BLaER1 treated with 17β-estradiol and CSF1 and Interleukin-3, amounts not matched to agents 10 nM and 100 nM (cell line): ENCODE measurements around the gene FAM9C.
A peak's percentile ranks its signal among the peaks of the same experiment; 100 is the strongest.
"Not testable (repeated sequence)": the region's sequence is repeated elsewhere in the genome, so short reads cannot be mapped to it uniquely, and the experiment has no call there.

Experiments used
- H3K27ac ChIP-seq, 11 experiments: shearing (Covaris generic); formaldehyde crosslinking; 2 replicates each; pipeline ENCODE4 v1.8.1; 2022
- H3K27me3 ChIP-seq, 11 experiments: shearing (Covaris generic); formaldehyde crosslinking; 2 replicates each; pipeline ENCODE4 v1.8.1; 2022
- H3K36me3 ChIP-seq, 11 experiments: shearing (Covaris generic); formaldehyde crosslinking; 2 replicates each; pipeline ENCODE4 v1.8.1; 2022
- H3K4me1 ChIP-seq, 10 experiments: shearing (Covaris generic); formaldehyde crosslinking; 2 replicates each; pipeline ENCODE4 v1.8.1; 2022
- H3K4me2 ChIP-seq, 11 experiments: shearing (Covaris generic); formaldehyde crosslinking; 2 replicates each; pipeline ENCODE4 v1.8.1; 2022
- H3K4me3 ChIP-seq, 10 experiments: shearing (Covaris generic); formaldehyde crosslinking; 2 replicates each; pipeline ENCODE4 v1.8.1; 2022
- H3K9ac ChIP-seq, 11 experiments: shearing (Covaris generic); formaldehyde crosslinking; 2 replicates each; pipeline ENCODE4 v1.8.1; 2022
- H3K9me3 ChIP-seq, 11 experiments: shearing (Covaris generic); formaldehyde crosslinking; replicated peaks in 1 of 11; 2 replicates each; pipeline ENCODE4 v1.8.1; 2022
- H4K20me1 ChIP-seq, 11 experiments: shearing (Covaris generic); formaldehyde crosslinking; 2 replicates each; pipeline ENCODE4 v1.8.1; 2022
- Cebpa-rat ChIP-seq, 11 experiments: shearing (Covaris generic); IDR thresholded peaks; 2 replicates each; pipeline ENCODE4 v1.8.1; 2022

Gene FAM9C

GRCh38 chrX:13069771-13070416 is 25.5 kb upstream of the FAM9C start:
- peaks cover 28 to 67% (median 48%) of the 10 kb centered on the region in 11 experiments; a peak in 21 of 22 replicates for H3K9me3 ChIP-seq
- H4K20me1 ChIP-seq, result no peaks in the 10 kb centered on the region
- H3K4me1 ChIP-seq, result peaks cover 8 to 32% (median 11%) of the 10 kb centered on the region in 10 experiments
- no peaks in the 10 kb centered on the region for H3K36me3 ChIP-seq
- no peak overlapping the region for H3K9ac ChIP-seq
- H3K27ac ChIP-seq, result no peak overlapping the region
- H3K27me3 ChIP-seq, result no peaks in the 10 kb centered on the region
- TF ChIP-seq Cebpa-rat (IDR thresholded peaks at IDR 0.05), result no peak
- no peak overlapping the region for H3K4me3 ChIP-seq
- H3K4me2 ChIP-seq, result no peak overlapping the region

- H4K20me1 ChIP-seq, result no peaks in the 10 kb centered on the region
- H3K4me3 ChIP-seq, result no peak overlapping the region
- H3K4me2 ChIP-seq, result no peak overlapping the region
- peaks cover 31 to 77% (median 55%) of the 10 kb centered on the region in 11 experiments for H3K9me3 ChIP-seq
- H3K27me3 ChIP-seq, result no peaks in the 10 kb centered on the region
- no peak overlapping the region for H3K9ac ChIP-seq
- peaks cover 0 to 29% (median 6%) of the 10 kb centered on the region in 10 experiments; a peak in 10 of 20 replicates for H3K4me1 ChIP-seq
- H3K36me3 ChIP-seq, result no peaks in the 10 kb centered on the region
- TF ChIP-seq Cebpa-rat (IDR thresholded peaks at IDR 0.05), result no peak
- no peak overlapping the region for H3K27ac ChIP-seq
Observed at GRCh38 chrX:13068651-13069050, 24.2 kb upstream of the FAM9C start.

- no peaks in the 10 kb centered on the region for H4K20me1 ChIP-seq
- no peak for TF ChIP-seq Cebpa-rat (IDR thresholded peaks at IDR 0.05)
- no peaks in the 10 kb centered on the region for H3K27me3 ChIP-seq
- H3K9ac ChIP-seq, result no peak overlapping the region
- H3K9me3 ChIP-seq, result peaks cover 40 to 77% (median 57%) of the 10 kb centered on the region in 11 experiments
- no peaks in the 10 kb centered on the region for H3K36me3 ChIP-seq
- H3K27ac ChIP-seq, result no peak overlapping the region
- H3K4me1 ChIP-seq, result peaks cover 0 to 29% (median 6%) of the 10 kb centered on the region in 10 experiments; a peak in 10 of 20 replicates
- H3K4me3 ChIP-seq, result no peak overlapping the region
- no peak overlapping the region for H3K4me2 ChIP-seq
Observed at GRCh38 chrX:13067773-13068172, 23.4 kb upstream of the FAM9C start.

- H3K36me3 ChIP-seq, result peaks cover 0 to 6% (median 0%) of the 10 kb centered on the region in 11 experiments; a peak in 1 of 22 replicates
- no peaks in the 10 kb centered on the region for H4K20me1 ChIP-seq
- peaks cover 42 to 77% (median 61%) of the 10 kb centered on the region in 11 experiments for H3K9me3 ChIP-seq
- H3K4me1 ChIP-seq, result peaks cover 0 to 29% (median 6%) of the 10 kb centered on the region in 10 experiments; a peak in 10 of 20 replicates
- no peak overlapping the region for H3K4me3 ChIP-seq
- no peak overlapping the region; a peak in 1 of 22 replicates for H3K9ac ChIP-seq
- H3K4me2 ChIP-seq, result peak overlapping the region in 1 of 11 experiments; percentile 27; a peak in 4 of 22 replicates
- H3K27ac ChIP-seq, result peak overlapping the region in 2 of 11 experiments; percentile 10 to 16; a peak in 3 of 22 replicates
- no peak for TF ChIP-seq Cebpa-rat (IDR thresholded peaks at IDR 0.05)
- no peaks in the 10 kb centered on the region for H3K27me3 ChIP-seq
Observed at GRCh38 chrX:13066391-13066790, 22.0 kb upstream of the FAM9C start.

- Histone ChIP-seq H3K4me3 (no peak overlapping the region), H3K27ac (peak overlapping the region in 2 of 11 experiments; percentile 23 to 41; a peak in 3 of 22 replicates)
Observed at GRCh38 chrX:13064599-13065143, 20.3 kb upstream of the FAM9C start.

GRCh38 chrX:13063124-13063523 is 18.7 kb upstream of the FAM9C start:
- not testable (repeated sequence) for H3K9ac ChIP-seq, H3K4me3 ChIP-seq, H3K36me3 ChIP-seq, H3K27me3 ChIP-seq, H4K20me1 ChIP-seq, H3K27ac ChIP-seq, H3K4me2 ChIP-seq
- Histone ChIP-seq H3K4me1 (peaks cover 0 to 34% (median 11%) of the 10 kb centered on the region in 10 experiments; a peak in 14 of 20 replicates), H3K9me3 (peaks cover 38 to 77% (median 46%) of the 10 kb centered on the region in 11 experiments)

More at GRCh38 chrX:13064599-13065143, 20.3 kb upstream of the FAM9C start:
- Histone ChIP-seq H3K9ac (no peak overlapping the region), H3K4me1 (peaks cover 0 to 28% (median 9%) of the 10 kb centered on the region in 10 experiments; a peak in 14 of 20 replicates), H3K4me2 (peak overlapping the region in 4 of 11 experiments; percentile 4 to 46 (median 32); a peak in 6 of 22 replicates), H3K9me3 (peaks cover 52 to 85% (median 60%) of the 10 kb centered on the region in 11 experiments), H4K20me1 (no peaks in the 10 kb centered on the region), H3K36me3 (peaks cover 0 to 6% (median 0%) of the 10 kb centered on the region in 11 experiments; a peak in 1 of 22 replicates), H3K27me3 (no peaks in the 10 kb centered on the region)
- no peak for TF ChIP-seq Cebpa-rat (IDR thresholded peaks at IDR 0.05)

- Histone ChIP-seq H3K4me1 (peaks cover 0 to 34% (median 11%) of the 10 kb centered on the region in 10 experiments; a peak in 14 of 20 replicates), H3K9me3 (peaks cover 37 to 76% (median 44%) of the 10 kb centered on the region in 11 experiments)
- H3K27ac ChIP-seq, H3K9ac ChIP-seq, H3K4me2 ChIP-seq, H4K20me1 ChIP-seq, H3K27me3 ChIP-seq, H3K4me3 ChIP-seq, H3K36me3 ChIP-seq: not testable (repeated sequence)
Observed at GRCh38 chrX:13062331-13062730, 17.9 kb upstream of the FAM9C start.

GRCh38 chrX:13061215-13061708 is 16.8 kb upstream of the FAM9C start:
- H3K27me3 ChIP-seq, H3K27ac ChIP-seq, H4K20me1 ChIP-seq, H3K4me2 ChIP-seq, H3K36me3 ChIP-seq, H3K9ac ChIP-seq, H3K4me3 ChIP-seq: not testable (repeated sequence)
- Histone ChIP-seq H3K4me1 (peaks cover 0 to 26% (median 8%) of the 10 kb centered on the region in 10 experiments; a peak in 14 of 20 replicates), H3K9me3 (peaks cover 37 to 67% (median 44%) of the 10 kb centered on the region in 11 experiments)
